ENCODE data around the gene BEX4.

The BEX4 gene

GRCh38 chrX:103258275-103258674, 43.4 kb downstream of the BEX4 start:
- H3K4me3 ChIP-seq (ENCODE audit: low read depth, low read length) = no peak overlapping the region
- no peak for TF ChIP-seq CTCF (conservative IDR thresholded peaks at IDR 0.05; ENCODE audit: low read depth, low read length)
- no peak for DNase-seq (ENCODE audit: low read depth)

Data from choroid plexus epithelial cell (primary cell).